ENCODE data around the gene PUDP. TPM values are rescaled to one million over a fixed set of nuclear protein-coding genes. Genes with fewer than 3 reads are reported as not detected.

Gene PUDP
- total RNA-seq, 1 donor from 2014 or later, result 17.2 TPM

DNA sequence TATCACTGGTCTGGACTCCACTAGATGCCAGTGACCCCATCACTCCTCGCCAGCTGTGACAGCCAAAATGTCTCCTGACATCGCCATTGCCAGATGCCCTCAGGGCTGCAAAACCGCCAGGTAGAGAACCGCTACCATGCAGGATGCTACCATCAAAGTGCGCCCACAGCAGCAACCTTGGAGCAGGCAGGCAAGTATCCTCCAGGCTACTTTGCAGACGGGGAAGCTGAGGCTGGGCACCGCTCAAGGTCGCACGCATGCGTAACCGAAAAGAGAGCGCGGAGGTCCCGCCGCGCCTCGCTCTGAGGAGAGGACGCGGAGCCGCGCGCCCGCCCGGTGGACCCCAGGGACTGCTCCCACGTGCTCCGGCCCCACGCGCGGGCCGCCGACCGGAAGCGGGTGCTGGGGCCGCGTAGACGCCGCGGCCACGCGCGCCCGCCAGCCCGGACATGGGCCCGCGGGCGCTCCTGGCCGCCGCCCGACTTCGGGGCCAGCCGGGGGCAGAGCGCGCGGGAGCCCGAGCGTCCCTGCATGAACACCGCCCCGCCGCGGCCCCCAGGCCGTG lies 458 bp downstream of the PUDP start, which contains the start of gene STS:
TSS of gene STS (plus strand) at position 300 of the 565 bp plus-strand sequence. CDS start 105,488 bp downstream, outside the sequence.
- intact Hi-C loops (cut with DNase I), result no loop called here
- H3K27me3 ChIP-seq, result no peaks in the 10 kb centered on the region
- H3K4me1 ChIP-seq, result peaks cover 22% of the 10 kb centered on the region
- peak within 1 kb of the TSS; percentile 82 for H3K27ac ChIP-seq
- no peak for DNase-seq (ENCODE audit: extremely low spot score in 2 of 2)
- no peak for TF ChIP-seq POLR2AphosphoS5 (IDR thresholded peaks at IDR 0.05; ENCODE audit: insufficient read depth in 1 of 2, low read depth in 1 of 2)
- no peak for TF ChIP-seq POLR2A (IDR thresholded peaks at IDR 0.05)
- TF ChIP-seq, protein P1, sequence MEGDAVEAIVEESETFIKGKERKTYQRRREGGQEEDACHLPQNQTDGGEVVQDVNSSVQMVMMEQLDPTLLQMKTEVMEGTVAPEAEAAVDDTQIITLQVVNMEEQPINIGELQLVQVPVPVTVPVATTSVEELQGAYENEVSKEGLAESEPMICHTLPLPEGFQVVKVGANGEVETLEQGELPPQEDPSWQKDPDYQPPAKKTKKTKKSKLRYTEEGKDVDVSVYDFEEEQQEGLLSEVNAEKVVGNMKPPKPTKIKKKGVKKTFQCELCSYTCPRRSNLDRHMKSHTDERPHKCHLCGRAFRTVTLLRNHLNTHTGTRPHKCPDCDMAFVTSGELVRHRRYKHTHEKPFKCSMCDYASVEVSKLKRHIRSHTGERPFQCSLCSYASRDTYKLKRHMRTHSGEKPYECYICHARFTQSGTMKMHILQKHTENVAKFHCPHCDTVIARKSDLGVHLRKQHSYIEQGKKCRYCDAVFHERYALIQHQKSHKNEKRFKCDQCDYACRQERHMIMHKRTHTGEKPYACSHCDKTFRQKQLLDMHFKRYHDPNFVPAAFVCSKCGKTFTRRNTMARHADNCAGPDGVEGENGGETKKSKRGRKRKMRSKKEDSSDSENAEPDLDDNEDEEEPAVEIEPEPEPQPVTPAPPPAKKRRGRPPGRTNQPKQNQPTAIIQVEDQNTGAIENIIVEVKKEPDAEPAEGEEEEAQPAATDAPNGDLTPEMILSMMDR (IDR thresholded peaks at IDR 0.05), result no peak
- no peaks in the 10 kb centered on the region for H3K36me3 ChIP-seq
- H3K9me3 ChIP-seq, result no peaks in the 10 kb centered on the region
- H3K4me3 ChIP-seq, result peak within 1 kb of the TSS; percentile 78 to 96

DNA sequence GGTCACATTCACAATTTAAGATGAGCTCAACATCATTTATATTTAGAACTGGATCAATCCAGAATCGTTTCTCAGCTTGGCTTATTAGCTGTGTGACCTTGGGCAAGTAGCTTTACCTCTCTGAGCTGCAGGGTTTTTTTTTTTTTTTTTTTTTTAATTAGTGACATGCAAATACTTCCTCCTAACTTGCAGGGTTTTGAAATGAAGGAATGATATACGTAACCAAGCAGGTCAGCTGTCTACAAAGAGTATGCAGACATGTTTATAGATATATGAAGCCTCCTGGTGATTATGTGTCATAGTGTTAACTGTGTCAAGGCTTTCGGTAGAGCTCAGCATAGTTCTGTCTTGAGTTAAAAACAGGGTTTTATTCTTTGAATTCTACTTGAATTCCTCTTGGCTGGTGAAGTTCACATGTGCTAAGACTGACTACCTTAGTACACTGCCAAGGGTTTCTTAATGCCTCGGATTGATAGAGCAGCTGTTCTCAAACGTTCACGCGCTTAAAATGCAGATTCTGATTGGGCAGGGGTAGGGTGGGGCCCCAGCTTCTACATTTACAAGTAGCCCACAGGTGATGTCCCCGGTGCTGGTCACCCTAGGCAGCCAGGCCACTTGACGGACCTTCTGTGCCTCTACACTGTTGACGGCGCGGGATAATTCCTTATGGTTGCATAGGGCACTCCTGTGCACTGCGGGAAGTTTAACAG lies 1.1 kb downstream of the PUDP start:
- peak overlapping the region; percentile 78 to 96 for H3K4me3 ChIP-seq
- intact Hi-C loops (cut with DNase I), result no loop called here
- H3K27ac ChIP-seq, result peak overlapping the region; percentile 82

GRCh38 chrX:7146020-7146702 lies 1.8 kb downstream of the PUDP start:
- TF ChIP-seq, protein P1 (IDR thresholded peaks at IDR 0.05), result no peak
- TF ChIP-seq POLR2AphosphoS5 (IDR thresholded peaks at IDR 0.05; ENCODE audit: insufficient read depth in 1 of 2, low read depth in 1 of 2) (no peak), POLR2A (IDR thresholded peaks at IDR 0.05) (no peak)
- Histone ChIP-seq H3K27ac (no peak overlapping the region), H3K4me1 (peaks cover 22% of the 10 kb centered on the region), H3K27me3 (no peaks in the 10 kb centered on the region), H3K36me3 (no peaks in the 10 kb centered on the region), H3K4me3 (no peak overlapping the region), H3K9me3 (no peaks in the 10 kb centered on the region)
- DNase-seq (ENCODE audit: extremely low spot score in 2 of 2), result no peak
- intact Hi-C loops (cut with DNase I), result no loop called here

More for the DNA sequence above, 1.1 kb downstream of the PUDP start:
- Histone ChIP-seq H3K9me3 (no peaks in the 10 kb centered on the region), H3K4me1 (peaks cover 22% of the 10 kb centered on the region), H3K27me3 (no peaks in the 10 kb centered on the region), H3K36me3 (no peaks in the 10 kb centered on the region)
- TF ChIP-seq, protein P1 (IDR thresholded peaks at IDR 0.05), result no peak
- no peak for TF ChIP-seq POLR2AphosphoS5 (IDR thresholded peaks at IDR 0.05; ENCODE audit: insufficient read depth in 1 of 2, low read depth in 1 of 2)
- no peak for DNase-seq (ENCODE audit: extremely low spot score in 2 of 2)

- no peak for DNase-seq (ENCODE audit: extremely low spot score in 2 of 2)
- no peaks in the 10 kb centered on the region for H3K36me3 ChIP-seq
- H3K27me3 ChIP-seq, result no peaks in the 10 kb centered on the region
- H3K4me3 ChIP-seq, result no peak overlapping the region
- H3K27ac ChIP-seq, result no peak overlapping the region
- intact Hi-C loops (cut with DNase I), result no loop called here
- TF ChIP-seq, protein P1 (IDR thresholded peaks at IDR 0.05), result no peak
- no peak for TF ChIP-seq POLR2AphosphoS5 (IDR thresholded peaks at IDR 0.05; ENCODE audit: insufficient read depth in 1 of 2, low read depth in 1 of 2)
- TF ChIP-seq POLR2A (IDR thresholded peaks at IDR 0.05), result no peak
- H3K4me1 ChIP-seq, result peaks cover 22% of the 10 kb centered on the region
- H3K9me3 ChIP-seq, result no peaks in the 10 kb centered on the region
These were observed 2.5 kb downstream of the PUDP start for GRCh38 chrX:7145454-7145853.
